Stimulated activated CD4-positive, alpha-beta T cell treated with anti-CD3 and anti-CD28 coated beads, TNF-alpha, amount 100 ng/mL, for 1 hour (primary cell): ENCODE data around the gene POU6F1.
A peak's percentile ranks its signal among the peaks of the same experiment; 100 is the strongest.
"Not testable (repeated sequence)": the region's sequence is repeated elsewhere in the genome, so short reads cannot be mapped to it uniquely, and the experiment has no call there.

Source experiments
- DNase-seq, 3 donors: peaks; one replicate each; pipeline ENCODE4 v3.0.0-alpha.2; 2020; ENCODE audit warnings: low read depth in 3 of 3, low spot score in 1 of 3

Gene POU6F1

GRCh38 chr12:51229116-51229809 lies 11.4 kb upstream of the POU6F1 start:
- DNase-seq: no peak

GRCh38 chr12:51227962-51228361 lies 10.1 kb upstream of the POU6F1 start:
- DNase-seq: no peak

- DNase-seq: not testable (repeated sequence)
These were observed 9.2 kb upstream of the POU6F1 start for GRCh38 chr12:51227112-51227511.

- no peak for DNase-seq
These were observed 7.9 kb upstream of the POU6F1 start for GRCh38 chr12:51225771-51226170.

GRCh38 chr12:51225234-51225633 lies 7.4 kb upstream of the POU6F1 start:
- no peak for DNase-seq

GRCh38 chr12:51224625-51225024 lies 6.8 kb upstream of the POU6F1 start:
- no peak for DNase-seq

- DNase-seq: no peak
These were observed 4.6 kb upstream of the POU6F1 start for GRCh38 chr12:51222461-51222860.

GRCh38 chr12:51219857-51220256 lies 2.0 kb upstream of the POU6F1 start:
- DNase-seq: not testable (repeated sequence)

GRCh38 chr12:51219322-51219721 lies 1.5 kb upstream of the POU6F1 start:
- no peak for DNase-seq

GRCh38 chr12:51218607-51219161 lies 822 bp upstream of the POU6F1 start:
- DNase-seq: no peak

GRCh38 chr12:51217133-51217967 lies 512 bp downstream of the POU6F1 start:
- peak; percentile 3 to 33 (median 13) for DNase-seq

- DNase-seq: no peak
These were observed 1.2 kb downstream of the POU6F1 start for GRCh38 chr12:51216642-51217041.

- DNase-seq: no peak
These were observed 3.0 kb downstream of the POU6F1 start for GRCh38 chr12:51214895-51215294.

- no peak for DNase-seq
These were observed 7.0 kb downstream of the POU6F1 start for GRCh38 chr12:51210690-51211395.

- DNase-seq: no peak
These were observed 8.6 kb downstream of the POU6F1 start for GRCh38 chr12:51209259-51209658.

GRCh38 chr12:51208016-51208660 lies 9.7 kb downstream of the POU6F1 start:
- no peak for DNase-seq

- DNase-seq: no peak
These were observed 12.5 kb downstream of the POU6F1 start for GRCh38 chr12:51205350-51205749.

- no peak for DNase-seq
These were observed 15.1 kb downstream of the POU6F1 start for GRCh38 chr12:51202718-51203117.

- no peak for DNase-seq
These were observed 17.1 kb downstream of the POU6F1 start for GRCh38 chr12:51200806-51201205.

- no peak for DNase-seq
These were observed 17.7 kb downstream of the POU6F1 start for GRCh38 chr12:51200156-51200555.

- no peak for DNase-seq
These were observed 18.4 kb downstream of the POU6F1 start for GRCh38 chr12:51199366-51199945.
